Osteoblast (primary cell): Measurements from ENCODE around the gene GALE. TPM values are rescaled to one million over a fixed set of nuclear protein-coding genes. Genes with fewer than 3 reads are reported as not detected.
"Not testable (repeated sequence)": the region's sequence is repeated elsewhere in the genome, so short reads cannot be mapped to it uniquely, and the experiment has no call there.

Experiments
- DNase-seq: peaks from one replicate; pipeline ENCODE4 v3.0.0; 2011; ENCODE audit warnings: low spot score, mixed read lengths; ENCODE audit not compliant: insufficient read length; ENCODE audit errors: missing footprints
- H2AFZ ChIP-seq: 2 replicates; pipeline ENCODE4 v1.6.0; 2011; ENCODE audit warnings: mild to moderate bottlenecking, low read length
- H3K27ac ChIP-seq: 2 replicates; pipeline ENCODE4 v1.5.1; 2011; ENCODE audit warnings: mild to moderate bottlenecking, low read depth, low read length, moderate library complexity
- H3K27me3 ChIP-seq: 2 replicates; pipeline ENCODE4 v1.6.0; 2012; ENCODE audit warnings: mild to moderate bottlenecking, control low read depth, inconsistent platforms, low read length, moderate library complexity; ENCODE audit not compliant: insufficient read depth
- H3K36me3 ChIP-seq: 2 replicates; pipeline ENCODE4 v1.5.1; 2011; ENCODE audit warnings: mild to moderate bottlenecking, low read length, control low read depth, moderate library complexity; ENCODE audit not compliant: insufficient read depth
- H3K4me1 ChIP-seq: 2 replicates; pipeline ENCODE4 v1.5.1; 2011; ENCODE audit warnings: mild to moderate bottlenecking, low read length, control low read depth, moderate library complexity; ENCODE audit not compliant: insufficient read depth
- H3K4me2 ChIP-seq: 2 replicates; pipeline ENCODE4 v1.6.0; 2011; ENCODE audit warnings: mild to moderate bottlenecking, low read length; ENCODE audit not compliant: insufficient read depth
- H3K4me3 ChIP-seq: fragments of 200-600 bp; sonication (generic); 3 replicates; pipeline ENCODE4 v1.5.1; 2012; ENCODE audit warnings: mild to moderate bottlenecking, low read length, inconsistent platforms; ENCODE audit not compliant: insufficient read depth
- H3K79me2 ChIP-seq: 2 replicates; pipeline ENCODE4 v1.6.0; 2012; ENCODE audit warnings: mild to moderate bottlenecking, low read length, control low read depth, inconsistent platforms; ENCODE audit not compliant: insufficient read depth
- H3K9me3 ChIP-seq: 2 replicates; pipeline ENCODE4 v1.5.1; 2011; ENCODE audit warnings: low read depth, low read length, control low read depth
- H4K20me1 ChIP-seq: 2 replicates; pipeline ENCODE4 v1.6.0; 2012; ENCODE audit warnings: mild to moderate bottlenecking, low read length, control low read depth; ENCODE audit not compliant: insufficient read depth
- total RNA-seq: library from RNA; depleted of rRNA; stranded (reverse); fragments of >200 nt; gene quantifications from 2 replicates; pipeline ENCODE4 v1.2.3, GENCODE V29; 2012
- TF ChIP-seq, protein P1 (sequence below): IDR thresholded peaks from 2 replicates; pipeline ENCODE4 v1.5.1; 2011; ENCODE audit warnings: mild to moderate bottlenecking, low read depth, low read length, moderate library complexity; ENCODE audit errors: extremely low read depth

GALE gene
- total RNA-seq = 11.8 and 13.4 TPM in 2 replicates

DNA sequence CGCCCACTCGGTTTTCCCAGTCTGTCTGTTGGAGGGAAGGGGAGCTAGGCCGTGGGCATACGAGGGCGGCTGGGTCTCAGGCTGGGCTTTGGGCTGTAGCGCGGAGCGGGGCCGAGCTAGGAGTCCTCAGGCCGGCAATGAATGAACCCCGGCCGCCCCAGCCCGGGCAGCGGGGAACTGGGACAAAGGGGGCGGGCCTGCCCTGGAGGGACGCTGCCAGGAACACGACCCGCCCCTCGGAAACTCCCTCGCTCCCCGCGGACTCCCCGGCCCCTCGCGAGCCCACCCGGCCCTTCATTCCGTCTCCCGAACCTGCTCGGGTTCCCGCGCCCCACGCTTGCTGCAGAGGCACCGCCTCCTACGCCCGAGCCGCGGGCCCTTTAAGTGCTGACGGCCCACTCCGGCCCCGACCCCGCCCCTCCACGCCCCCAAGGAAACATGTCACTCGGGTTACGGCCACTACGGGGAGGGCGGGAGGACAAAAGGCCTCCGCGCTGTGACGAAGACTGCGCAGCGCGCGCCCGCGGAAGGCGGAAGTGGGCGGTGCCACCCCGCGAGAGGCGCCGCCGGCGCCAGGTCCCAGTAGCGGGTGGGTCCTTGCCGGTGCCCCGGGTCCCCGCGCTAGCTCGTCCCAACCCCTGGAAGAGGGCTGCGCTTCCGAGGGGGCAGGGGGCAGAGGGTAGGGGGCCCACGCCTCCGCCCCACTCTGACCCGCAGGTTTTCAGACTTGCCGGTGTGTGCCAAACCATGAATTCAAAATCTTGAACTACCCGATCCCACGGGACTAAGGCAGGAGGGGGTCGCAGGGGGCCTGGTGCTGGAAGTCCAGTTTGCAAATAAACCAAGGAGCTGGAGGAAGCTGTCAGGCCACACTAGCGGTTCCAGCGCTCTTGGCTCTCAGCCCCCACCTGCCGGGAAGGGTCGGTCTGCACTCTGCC is at the start of gene GALE:
Gene GALE (minus strand): TSS at position 355 of the 938 bp plus-strand sequence. CDS start 1,747 bp downstream, outside the sequence.
- H3K4me2 ChIP-seq = peak within 1 kb of the TSS; percentile 97
- peak; percentile 100 for DNase-seq
- H3K4me3 ChIP-seq = peak within 1 kb of the TSS; percentile 92
- peak within 1 kb of the TSS; percentile 74 for H2AFZ ChIP-seq
- peaks cover 35% of the 10 kb centered on the region for H3K36me3 ChIP-seq
- no peaks in the 10 kb centered on the region for H3K79me2 ChIP-seq
- TF ChIP-seq, protein P1, sequence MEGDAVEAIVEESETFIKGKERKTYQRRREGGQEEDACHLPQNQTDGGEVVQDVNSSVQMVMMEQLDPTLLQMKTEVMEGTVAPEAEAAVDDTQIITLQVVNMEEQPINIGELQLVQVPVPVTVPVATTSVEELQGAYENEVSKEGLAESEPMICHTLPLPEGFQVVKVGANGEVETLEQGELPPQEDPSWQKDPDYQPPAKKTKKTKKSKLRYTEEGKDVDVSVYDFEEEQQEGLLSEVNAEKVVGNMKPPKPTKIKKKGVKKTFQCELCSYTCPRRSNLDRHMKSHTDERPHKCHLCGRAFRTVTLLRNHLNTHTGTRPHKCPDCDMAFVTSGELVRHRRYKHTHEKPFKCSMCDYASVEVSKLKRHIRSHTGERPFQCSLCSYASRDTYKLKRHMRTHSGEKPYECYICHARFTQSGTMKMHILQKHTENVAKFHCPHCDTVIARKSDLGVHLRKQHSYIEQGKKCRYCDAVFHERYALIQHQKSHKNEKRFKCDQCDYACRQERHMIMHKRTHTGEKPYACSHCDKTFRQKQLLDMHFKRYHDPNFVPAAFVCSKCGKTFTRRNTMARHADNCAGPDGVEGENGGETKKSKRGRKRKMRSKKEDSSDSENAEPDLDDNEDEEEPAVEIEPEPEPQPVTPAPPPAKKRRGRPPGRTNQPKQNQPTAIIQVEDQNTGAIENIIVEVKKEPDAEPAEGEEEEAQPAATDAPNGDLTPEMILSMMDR = no peak
- peaks cover 16% of the 10 kb centered on the region for H3K4me1 ChIP-seq
- H3K9me3 ChIP-seq = no peaks in the 10 kb centered on the region
- H3K27ac ChIP-seq = peak within 1 kb of the TSS; percentile 63
- H4K20me1 ChIP-seq = no peaks in the 10 kb centered on the region
- no peaks in the 10 kb centered on the region for H3K27me3 ChIP-seq

DNA sequence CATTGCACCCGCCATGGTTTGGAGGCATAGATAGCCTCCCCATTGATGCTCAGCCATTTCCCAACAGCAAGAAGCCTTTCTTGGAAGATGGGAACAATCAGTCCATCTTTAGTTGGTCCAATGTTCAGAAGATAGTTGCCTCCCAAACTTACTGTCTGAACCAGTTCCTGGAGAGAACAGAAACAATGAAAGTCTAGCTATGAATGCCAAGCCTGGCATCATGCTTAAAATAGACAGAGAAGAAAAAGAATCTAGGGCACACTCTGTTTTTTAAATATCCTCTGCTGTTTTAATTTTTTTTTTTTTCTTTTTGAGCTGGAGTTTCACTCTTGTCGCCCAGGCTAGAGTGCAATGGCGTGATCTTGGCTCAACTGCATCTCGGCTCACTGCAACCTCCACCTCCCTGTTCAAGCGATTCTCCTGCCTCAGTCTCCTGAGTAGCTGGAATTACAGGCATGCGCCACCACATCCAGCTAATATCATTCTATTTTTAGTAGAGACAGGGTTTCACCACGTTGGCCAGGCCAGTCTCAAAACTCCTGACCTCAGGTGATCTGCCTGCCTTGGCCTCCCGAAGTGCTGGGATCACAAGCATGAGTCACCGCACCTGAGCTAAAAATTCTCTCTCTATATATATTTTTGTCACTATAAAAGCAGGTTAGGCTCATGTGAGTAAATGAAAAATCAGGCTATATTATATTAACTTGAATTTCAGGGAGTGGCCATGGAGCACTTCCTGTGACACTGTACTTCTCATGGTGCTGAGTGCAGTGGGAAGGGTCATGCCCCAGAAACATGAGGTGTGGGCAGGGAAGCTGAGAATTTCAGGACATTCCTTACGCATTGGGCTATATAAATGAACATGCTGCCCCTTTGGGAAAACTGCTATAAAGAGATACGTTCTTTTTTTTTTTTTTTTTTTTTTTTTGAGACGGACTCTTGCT is 48.4 kb upstream of the GALE start:
- H3K36me3 ChIP-seq = peaks cover 3% of the 10 kb centered on the region
- DNase-seq = no peak
- TF ChIP-seq, protein P1 = no peak
- no peak overlapping the region for H3K4me2 ChIP-seq
- H3K4me1 ChIP-seq = no peaks in the 10 kb centered on the region
- H3K27ac ChIP-seq = no peak overlapping the region
- no peaks in the 10 kb centered on the region for H3K9me3 ChIP-seq
- no peak overlapping the region for H3K4me3 ChIP-seq
- no peaks in the 10 kb centered on the region for H3K27me3 ChIP-seq
- no peak overlapping the region for H2AFZ ChIP-seq
- H3K79me2 ChIP-seq = no peaks in the 10 kb centered on the region
- no peaks in the 10 kb centered on the region for H4K20me1 ChIP-seq

DNA sequence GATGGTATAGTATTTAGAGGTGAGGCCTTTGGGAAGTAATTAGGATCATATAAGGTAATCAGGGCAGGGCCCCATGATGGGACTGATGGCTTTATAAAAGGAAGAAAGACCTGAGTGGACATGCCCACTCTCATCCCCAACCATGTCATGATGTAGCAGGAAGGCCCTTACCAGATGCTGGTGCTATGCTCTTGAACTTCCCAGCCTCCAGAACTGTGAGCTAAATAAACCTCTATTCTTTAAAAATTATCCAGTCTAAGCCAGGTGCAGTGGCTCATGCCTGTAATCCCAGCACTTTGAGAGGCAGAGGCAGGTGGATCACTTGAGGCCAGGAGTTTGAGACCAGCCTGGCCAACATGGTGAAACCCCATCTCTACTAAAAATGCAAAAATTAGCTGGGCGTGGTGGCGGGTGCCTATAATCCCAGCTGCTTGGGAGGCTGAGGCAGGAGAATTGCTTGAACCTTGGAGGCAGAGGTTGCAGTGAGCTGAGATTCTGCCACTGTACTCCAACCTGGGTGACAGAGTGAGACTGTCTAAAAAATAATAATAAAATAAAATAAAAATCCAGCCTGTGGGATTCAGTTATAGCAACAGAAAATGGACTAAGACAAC is 47.0 kb upstream of the GALE start:
- H3K79me2 ChIP-seq, DNase-seq, H3K9me3 ChIP-seq, H3K4me2 ChIP-seq, H2AFZ ChIP-seq, H4K20me1 ChIP-seq, H3K4me1 ChIP-seq, H3K4me3 ChIP-seq, H3K36me3 ChIP-seq, H3K27me3 ChIP-seq, H3K27ac ChIP-seq: not testable (repeated sequence)

DNA sequence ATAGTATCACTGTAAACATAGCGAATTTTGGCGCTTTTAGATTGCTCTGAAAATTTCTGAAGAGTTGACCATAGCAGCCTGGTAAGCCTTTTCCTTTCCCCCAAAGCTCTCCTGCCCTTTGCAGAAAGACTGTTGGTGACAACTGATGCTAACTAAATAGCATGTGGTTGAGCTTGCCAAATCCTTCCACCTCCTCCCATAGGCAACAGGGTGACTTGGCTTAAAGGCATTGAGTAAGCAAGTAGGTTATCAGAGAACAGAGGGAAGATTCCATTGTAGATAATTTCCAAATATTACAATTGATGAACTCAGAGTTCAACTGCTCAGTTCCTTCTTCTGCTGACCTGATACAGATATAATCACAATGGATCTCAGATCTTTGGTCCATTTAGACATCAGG is 44.6 kb upstream of the GALE start:
- Histone ChIP-seq H3K4me3 (no peak overlapping the region), H3K4me2 (no peak overlapping the region), H3K4me1 (no peaks in the 10 kb centered on the region), H3K27me3 (peaks cover 3% of the 10 kb centered on the region), H4K20me1 (no peaks in the 10 kb centered on the region), H3K36me3 (peaks cover 3% of the 10 kb centered on the region), H3K9me3 (no peaks in the 10 kb centered on the region), H2AFZ (no peak overlapping the region), H3K79me2 (no peaks in the 10 kb centered on the region), H3K27ac (no peak overlapping the region)
- DNase-seq = no peak
- TF ChIP-seq, protein P1 = no peak
